Esophagus squamous epithelium (tissue), 5 donors: ENCODE results near the gene CCDC68. TPM values are rescaled to one million over a fixed set of nuclear protein-coding genes. Genes with fewer than 3 reads are reported as not detected.

Source experiments
- DNase-seq: peaks from one replicate; lab custom pipeline; 2025; lab: John Stamatoyannopoulos, UW
- H3K27ac ChIP-seq, 4 donors: fragments of 200-600 bp; sonication (generic); one replicate each; pipeline ENCODE4 v1.5.1; 2016 to 2019; ENCODE audit warnings: mild to moderate bottlenecking in 1 of 4
- H3K27me3 ChIP-seq, 4 donors: fragments of 200-600 bp; sonication (generic); 1 replicate in 3 of 4; 2 replicates in 1 of 4; pipeline versions ENCODE4 v1.5.1 to v1.6.0; 2017 to 2021; ENCODE audit warnings: antibody characterized with exemption in 1 of 4
- H3K36me3 ChIP-seq, 3 donors: fragments of 200-600 bp; sonication (generic); one replicate each; pipeline ENCODE4 v1.5.1; 2016 to 2019
- H3K4me1 ChIP-seq, 3 donors: fragments of 200-600 bp; sonication (generic); one replicate each; pipeline ENCODE4 v1.5.1; 2017 to 2019
- H3K4me3 ChIP-seq, 4 donors: fragments of 200-600 bp; sonication (generic); 1 replicate in 3 of 4; 2 replicates in 1 of 4; pipeline ENCODE4 v1.5.1; 2016 to 2019; ENCODE audit warnings: mild to moderate bottlenecking in 2 of 4, moderate library complexity in 1 of 4
- H3K9me3 ChIP-seq, 3 donors: fragments of 200-600 bp; sonication (generic); one replicate each; pipeline ENCODE4 v1.5.1; 2016 to 2019
- CTCF ChIP-seq, 6 experiments: fragments of 450-650 bp in 4 of 6; fragments of 200-600 bp in 2 of 6; sonication (generic) in 2 of 6; IDR thresholded peaks; one replicate each; pipeline ENCODE4 v1.5.1; 2016 to 2019; ENCODE audit warnings: antibody characterized with exemption in 6 of 6, mild to moderate bottlenecking in 4 of 6, moderate library complexity in 4 of 6
- POLR2A ChIP-seq, 4 donors: fragments of 450-650 bp; IDR thresholded peaks; one replicate each; pipeline ENCODE4 v1.6.1; 2017; ENCODE audit warnings: antibody characterized with exemption in 4 of 4, mild to moderate bottlenecking in 4 of 4, moderate library complexity in 3 of 4
- WGBS, 2 donors: methylation state at CpG; one replicate each; pipeline ENCODE4 v1.1.5; 2018; 5-methylcytosine and 5-hydroxymethylcytosine counted together
- intact Hi-C: fragments of 100-400 bp; cut with DNase I; formaldehyde crosslinking; loops from one replicate; pipeline ENCODE4 v1.15.0; 2022
- total RNA-seq, 4 donors: library from RNA; depleted of rRNA; stranded (reverse); fragments of >200 nt; gene quantifications; one replicate each; pipeline ENCODE4 v1.1.0, GENCODE V29; 2016
- donor health status: DM: yes; HTN: yes; CAD: no.

The CCDC68 gene
- total RNA-seq, 4 donors from 2014 or later, result 0.11 to 5.1 (median 2.7) TPM

DNA sequence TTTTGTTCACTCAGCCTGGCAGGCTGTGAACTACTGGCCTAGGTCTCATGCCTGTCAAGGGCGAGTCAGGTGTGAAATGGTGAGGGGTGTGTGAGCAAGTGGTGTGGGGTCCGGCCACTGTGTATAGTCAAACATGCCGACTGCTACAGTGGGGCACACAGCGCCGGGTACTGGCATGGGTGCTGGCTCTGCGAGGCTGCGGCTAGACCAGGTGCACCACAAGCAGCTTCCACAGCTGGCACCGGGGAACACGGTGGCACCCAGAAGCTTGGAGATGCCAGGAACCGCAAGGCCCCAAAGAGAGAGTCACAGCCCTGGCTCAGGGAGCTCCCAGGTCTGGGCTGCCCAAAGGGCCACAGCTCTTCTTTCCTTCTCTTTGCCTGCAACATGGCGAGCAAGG lies 49.7 kb downstream of the CCDC68 start:
- Histone ChIP-seq H3K27me3 (no peaks in the 10 kb centered on the region), H3K36me3 (no peaks in the 10 kb centered on the region), H3K9me3 (no peaks in the 10 kb centered on the region), H3K4me1 (no peaks in the 10 kb centered on the region), H3K4me3 (no peak overlapping the region), H3K27ac (no peak overlapping the region)
- TF ChIP-seq POLR2A (IDR thresholded peaks at IDR 0.05), result no peak
- no peak for TF ChIP-seq CTCF (IDR thresholded peaks at IDR 0.05)
- 83% methylated on average over 4 to 9 of the region's 11 CpGs for WGBS, 2 donors
- DNase-seq, result no peak
- intact Hi-C loops, result no loop called here

DNA sequence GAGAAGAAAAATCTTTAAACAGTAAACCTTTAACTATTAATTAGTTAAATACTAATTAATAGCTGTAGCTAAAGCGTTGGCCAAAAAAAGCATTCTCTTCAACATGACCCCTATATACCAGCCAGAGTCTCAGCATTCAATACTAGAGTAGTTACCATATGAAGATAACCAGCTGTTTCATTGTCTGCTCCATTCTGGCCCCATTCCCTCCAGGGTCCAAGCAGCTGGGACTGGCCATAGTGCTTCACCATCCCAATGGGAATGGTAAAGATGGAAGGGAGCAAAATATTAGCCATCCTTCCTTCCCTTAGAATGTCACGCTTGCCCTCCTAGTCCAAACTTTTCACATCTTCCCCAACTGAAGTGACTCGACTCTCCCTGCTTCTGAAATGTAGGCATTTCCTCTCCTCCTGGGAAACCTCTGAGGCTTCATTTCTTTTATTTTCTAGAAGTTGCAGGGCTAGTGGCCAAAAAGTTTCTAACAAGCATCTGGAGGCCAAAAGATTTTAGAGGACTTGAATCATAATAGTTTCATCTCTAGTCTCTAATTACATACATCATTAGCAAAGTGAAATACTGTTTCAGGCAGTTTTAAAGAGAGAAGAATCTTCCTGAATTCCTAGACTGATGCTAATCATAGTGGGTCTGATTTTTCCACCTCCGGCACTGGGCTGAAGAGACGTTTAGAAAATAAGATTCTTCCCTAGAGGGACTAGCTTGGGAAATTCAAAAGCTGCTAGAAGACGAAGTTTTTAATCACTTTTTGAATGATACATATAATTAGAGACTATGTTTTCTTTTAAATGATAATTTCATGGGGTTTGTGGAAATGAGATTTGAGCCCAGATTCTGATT lies 52.7 kb downstream of the CCDC68 start:
- Histone ChIP-seq H3K27ac (no peak overlapping the region), H3K9me3 (no peaks in the 10 kb centered on the region), H3K4me3 (no peak overlapping the region), H3K27me3 (no peaks in the 10 kb centered on the region), H3K36me3 (no peaks in the 10 kb centered on the region), H3K4me1 (no peaks in the 10 kb centered on the region)
- TF ChIP-seq POLR2A (IDR thresholded peaks at IDR 0.05) (no peak), CTCF (IDR thresholded peaks at IDR 0.05) (no peak)
- 62 to 88% methylated on average over 5 to 6 of the region's 6 CpGs for WGBS, 2 donors
- no peak for DNase-seq
- intact Hi-C loops, result no loop called here

DNA sequence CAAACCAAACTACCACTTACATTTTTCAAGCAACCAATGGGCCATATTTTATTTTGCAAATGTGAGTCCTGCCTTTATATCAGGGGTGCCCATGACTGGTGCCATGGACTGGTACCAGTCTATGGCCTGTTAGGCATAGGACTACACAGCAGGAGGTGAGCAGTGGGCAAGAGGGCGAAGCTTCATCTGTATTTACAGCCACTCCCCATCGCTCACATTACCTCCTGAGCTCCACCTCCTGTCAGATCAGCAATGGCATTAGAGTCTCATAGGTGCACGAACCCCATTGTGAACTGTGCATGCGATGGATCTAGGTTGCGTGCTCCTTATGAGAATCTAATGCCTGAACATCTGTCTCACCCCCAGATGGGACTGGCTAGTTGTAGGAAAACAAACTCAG lies 53.6 kb downstream of the CCDC68 start:
- Histone ChIP-seq H3K36me3 (no peaks in the 10 kb centered on the region), H3K4me1 (no peaks in the 10 kb centered on the region), H3K27me3 (no peaks in the 10 kb centered on the region), H3K9me3 (no peaks in the 10 kb centered on the region), H3K4me3 (no peak overlapping the region), H3K27ac (no peak overlapping the region)
- intact Hi-C loops, result no loop called here
- 94 to 97% methylated on average over 5 of the region's 5 CpGs for WGBS, 2 donors
- DNase-seq, result no peak
- TF ChIP-seq POLR2A (IDR thresholded peaks at IDR 0.05) (no peak), CTCF (IDR thresholded peaks at IDR 0.05) (no peak)

- WGBS, 2 donors, result 79 to 83% methylated on average over 2 of the region's 2 CpGs
- intact Hi-C loops, result no loop called here
- Histone ChIP-seq H3K27me3 (no peaks in the 10 kb centered on the region), H3K27ac (no peak overlapping the region), H3K4me3 (no peak overlapping the region), H3K9me3 (no peaks in the 10 kb centered on the region), H3K36me3 (no peaks in the 10 kb centered on the region), H3K4me1 (no peaks in the 10 kb centered on the region)
- DNase-seq, result no peak
- TF ChIP-seq POLR2A (IDR thresholded peaks at IDR 0.05) (no peak), CTCF (IDR thresholded peaks at IDR 0.05) (no peak)
Measured at GRCh38 chr18:54904581-54904980, 54.7 kb downstream of the CCDC68 start.

- no peaks in the 10 kb centered on the region for H3K36me3 ChIP-seq
- no peaks in the 10 kb centered on the region for H3K9me3 ChIP-seq
- DNase-seq, result no peak
- H3K4me1 ChIP-seq, result no peaks in the 10 kb centered on the region
- no peak overlapping the region for H3K27ac ChIP-seq
- H3K4me3 ChIP-seq, result no peak overlapping the region
- TF ChIP-seq POLR2A (IDR thresholded peaks at IDR 0.05) (no peak), CTCF (IDR thresholded peaks at IDR 0.05) (no peak)
- WGBS, 2 donors, result 87 to 98% methylated on average over 2 of the region's 2 CpGs
- intact Hi-C loops, result no loop called here
- no peaks in the 10 kb centered on the region for H3K27me3 ChIP-seq
Measured at GRCh38 chr18:54900290-54900689, 59.0 kb downstream of the CCDC68 start.
